ENCODE measurements around the gene CYYR1.

The CYYR1 gene

DNA sequence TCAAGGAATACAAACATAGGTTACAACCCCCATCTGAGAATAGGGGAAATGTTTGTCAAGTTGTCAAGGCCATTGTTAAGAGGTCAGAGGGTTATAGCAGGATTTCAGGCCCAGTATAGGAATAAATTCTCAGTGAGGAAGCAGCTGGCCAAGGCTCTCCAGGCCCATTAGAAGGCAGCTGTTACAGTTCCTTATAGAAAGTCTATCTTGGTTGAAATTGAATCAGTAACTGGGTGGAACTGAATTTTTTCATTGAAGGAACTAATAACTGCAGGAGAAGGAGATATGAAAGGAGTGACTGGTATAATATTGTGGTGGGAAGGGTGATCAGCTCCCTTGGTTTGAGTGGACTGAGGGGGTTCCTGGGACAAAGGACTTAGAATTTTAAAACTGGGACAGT, 134.1 kb downstream of the CYYR1 start:
- no peak for ATAC-seq
- TF ChIP-seq ISL1 (CRISPR knock-in tag; IDR thresholded peaks at IDR 0.05) (no peak), ESRRG (CRISPR knock-in tag; IDR thresholded peaks at IDR 0.05) (no peak), ZFP30 (CRISPR knock-in tag; IDR thresholded peaks at IDR 0.05) (no peak), GLIS3 (CRISPR knock-in tag; IDR thresholded peaks at IDR 0.05) (no peak), RARB (CRISPR knock-in tag; IDR thresholded peaks at IDR 0.05) (no peak), SNAI2 (CRISPR knock-in tag; IDR thresholded peaks at IDR 0.05) (no peak), TOX (CRISPR knock-in tag; IDR thresholded peaks at IDR 0.05; ENCODE audit: borderline replicate concordance) (no peak), PPARA (CRISPR knock-in tag; IDR thresholded peaks at IDR 0.05; ENCODE audit: borderline replicate concordance) (no peak), ZNF8 (CRISPR knock-in tag; IDR thresholded peaks at IDR 0.05) (no peak), ZNF70 (CRISPR knock-in tag; IDR thresholded peaks at IDR 0.05) (no peak), ZFP3 (CRISPR knock-in tag; IDR thresholded peaks at IDR 0.05) (no peak), CSDC2 (CRISPR knock-in tag; IDR thresholded peaks at IDR 0.05) (no peak), TCF4 (CRISPR knock-in tag; IDR thresholded peaks at IDR 0.05; ENCODE audit: borderline replicate concordance) (no peak), CSRNP3 (CRISPR knock-in tag; IDR thresholded peaks at IDR 0.05) (no peak)
- TF ChIP-seq, protein P1, sequence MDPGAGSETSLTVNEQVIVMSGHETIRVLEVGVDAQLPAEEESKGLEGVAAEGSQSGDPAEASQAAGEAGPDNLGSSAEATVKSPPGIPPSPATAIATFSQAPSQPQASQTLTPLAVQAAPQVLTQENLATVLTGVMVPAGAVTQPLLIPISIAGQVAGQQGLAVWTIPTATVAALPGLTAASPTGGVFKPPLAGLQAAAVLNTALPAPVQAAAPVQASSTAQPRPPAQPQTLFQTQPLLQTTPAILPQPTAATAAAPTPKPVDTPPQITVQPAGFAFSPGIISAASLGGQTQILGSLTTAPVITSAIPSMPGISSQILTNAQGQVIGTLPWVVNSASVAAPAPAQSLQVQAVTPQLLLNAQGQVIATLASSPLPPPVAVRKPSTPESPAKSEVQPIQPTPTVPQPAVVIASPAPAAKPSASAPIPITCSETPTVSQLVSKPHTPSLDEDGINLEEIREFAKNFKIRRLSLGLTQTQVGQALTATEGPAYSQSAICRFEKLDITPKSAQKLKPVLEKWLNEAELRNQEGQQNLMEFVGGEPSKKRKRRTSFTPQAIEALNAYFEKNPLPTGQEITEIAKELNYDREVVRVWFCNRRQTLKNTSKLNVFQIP (CRISPR knock-in tag; IDR thresholded peaks at IDR 0.05; ENCODE audit: borderline replicate concordance, low read depth) = no peak
- TF ChIP-seq, protein P2, sequence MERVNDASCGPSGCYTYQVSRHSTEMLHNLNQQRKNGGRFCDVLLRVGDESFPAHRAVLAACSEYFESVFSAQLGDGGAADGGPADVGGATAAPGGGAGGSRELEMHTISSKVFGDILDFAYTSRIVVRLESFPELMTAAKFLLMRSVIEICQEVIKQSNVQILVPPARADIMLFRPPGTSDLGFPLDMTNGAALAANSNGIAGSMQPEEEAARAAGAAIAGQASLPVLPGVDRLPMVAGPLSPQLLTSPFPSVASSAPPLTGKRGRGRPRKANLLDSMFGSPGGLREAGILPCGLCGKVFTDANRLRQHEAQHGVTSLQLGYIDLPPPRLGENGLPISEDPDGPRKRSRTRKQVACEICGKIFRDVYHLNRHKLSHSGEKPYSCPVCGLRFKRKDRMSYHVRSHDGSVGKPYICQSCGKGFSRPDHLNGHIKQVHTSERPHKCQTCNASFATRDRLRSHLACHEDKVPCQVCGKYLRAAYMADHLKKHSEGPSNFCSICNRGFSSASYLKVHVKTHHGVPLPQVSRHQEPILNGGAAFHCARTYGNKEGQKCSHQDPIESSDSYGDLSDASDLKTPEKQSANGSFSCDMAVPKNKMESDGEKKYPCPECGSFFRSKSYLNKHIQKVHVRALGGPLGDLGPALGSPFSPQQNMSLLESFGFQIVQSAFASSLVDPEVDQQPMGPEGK (CRISPR knock-in tag; IDR thresholded peaks at IDR 0.05; ENCODE audit: borderline replicate concordance) = no peak
- TF ChIP-seq, protein P3, sequence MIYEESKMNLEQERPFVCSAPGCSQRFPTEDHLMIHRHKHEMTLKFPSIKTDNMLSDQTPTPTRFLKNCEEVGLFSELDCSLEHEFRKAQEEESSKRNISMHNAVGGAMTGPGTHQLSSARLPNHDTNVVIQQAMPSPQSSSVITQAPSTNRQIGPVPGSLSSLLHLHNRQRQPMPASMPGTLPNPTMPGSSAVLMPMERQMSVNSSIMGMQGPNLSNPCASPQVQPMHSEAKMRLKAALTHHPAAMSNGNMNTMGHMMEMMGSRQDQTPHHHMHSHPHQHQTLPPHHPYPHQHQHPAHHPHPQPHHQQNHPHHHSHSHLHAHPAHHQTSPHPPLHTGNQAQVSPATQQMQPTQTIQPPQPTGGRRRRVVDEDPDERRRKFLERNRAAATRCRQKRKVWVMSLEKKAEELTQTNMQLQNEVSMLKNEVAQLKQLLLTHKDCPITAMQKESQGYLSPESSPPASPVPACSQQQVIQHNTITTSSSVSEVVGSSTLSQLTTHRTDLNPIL (CRISPR knock-in tag; IDR thresholded peaks at IDR 0.05; ENCODE audit: low read depth) = no peak
- TF ChIP-seq, protein P4, sequence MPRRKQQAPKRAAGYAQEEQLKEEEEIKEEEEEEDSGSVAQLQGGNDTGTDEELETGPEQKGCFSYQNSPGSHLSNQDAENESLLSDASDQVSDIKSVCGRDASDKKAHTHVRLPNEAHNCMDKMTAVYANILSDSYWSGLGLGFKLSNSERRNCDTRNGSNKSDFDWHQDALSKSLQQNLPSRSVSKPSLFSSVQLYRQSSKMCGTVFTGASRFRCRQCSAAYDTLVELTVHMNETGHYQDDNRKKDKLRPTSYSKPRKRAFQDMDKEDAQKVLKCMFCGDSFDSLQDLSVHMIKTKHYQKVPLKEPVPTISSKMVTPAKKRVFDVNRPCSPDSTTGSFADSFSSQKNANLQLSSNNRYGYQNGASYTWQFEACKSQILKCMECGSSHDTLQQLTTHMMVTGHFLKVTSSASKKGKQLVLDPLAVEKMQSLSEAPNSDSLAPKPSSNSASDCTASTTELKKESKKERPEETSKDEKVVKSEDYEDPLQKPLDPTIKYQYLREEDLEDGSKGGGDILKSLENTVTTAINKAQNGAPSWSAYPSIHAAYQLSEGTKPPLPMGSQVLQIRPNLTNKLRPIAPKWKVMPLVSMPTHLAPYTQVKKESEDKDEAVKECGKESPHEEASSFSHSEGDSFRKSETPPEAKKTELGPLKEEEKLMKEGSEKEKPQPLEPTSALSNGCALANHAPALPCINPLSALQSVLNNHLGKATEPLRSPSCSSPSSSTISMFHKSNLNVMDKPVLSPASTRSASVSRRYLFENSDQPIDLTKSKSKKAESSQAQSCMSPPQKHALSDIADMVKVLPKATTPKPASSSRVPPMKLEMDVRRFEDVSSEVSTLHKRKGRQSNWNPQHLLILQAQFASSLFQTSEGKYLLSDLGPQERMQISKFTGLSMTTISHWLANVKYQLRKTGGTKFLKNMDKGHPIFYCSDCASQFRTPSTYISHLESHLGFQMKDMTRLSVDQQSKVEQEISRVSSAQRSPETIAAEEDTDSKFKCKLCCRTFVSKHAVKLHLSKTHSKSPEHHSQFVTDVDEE (CRISPR knock-in tag; IDR thresholded peaks at IDR 0.05) = no peak

GRCh38 chr21:26437326-26438009, 135.6 kb downstream of the CYYR1 start:
- no peak for ATAC-seq
- no peak for TF ChIP-seq ZFP3 (CRISPR knock-in tag; IDR thresholded peaks at IDR 0.05)
- TF ChIP-seq, protein P1 (CRISPR knock-in tag; IDR thresholded peaks at IDR 0.05; ENCODE audit: borderline replicate concordance, low read depth) = no peak
- TF ChIP-seq TOX (CRISPR knock-in tag; IDR thresholded peaks at IDR 0.05; ENCODE audit: borderline replicate concordance) = no peak
- no peak for TF ChIP-seq GLIS3 (CRISPR knock-in tag; IDR thresholded peaks at IDR 0.05)
- no peak for TF ChIP-seq PPARA (CRISPR knock-in tag; IDR thresholded peaks at IDR 0.05; ENCODE audit: borderline replicate concordance)
- no peak for TF ChIP-seq CSRNP3 (CRISPR knock-in tag; IDR thresholded peaks at IDR 0.05)
- TF ChIP-seq ZNF8 (CRISPR knock-in tag; IDR thresholded peaks at IDR 0.05) = no peak

Data from SK-N-SH treated with all-trans-retinoic acid at 6 μM for 48 hours (cell line).